Suprapubic skin (tissue), 4 donors: ENCODE results near the gene FKBP11. TPM values are rescaled to one million over a fixed set of nuclear protein-coding genes. Genes with fewer than 3 reads are reported as not detected.

Experiments used
- DNase-seq, 2 donors: peaks; one replicate each; pipeline ENCODE4 v3.0.0-alpha.2; 2019; ENCODE audit warnings: low spot score in 2 of 2
- H3K27ac ChIP-seq: fragments of 200-600 bp; sonication (generic); one replicate; pipeline ENCODE4 v1.5.1; 2019
- H3K27me3 ChIP-seq: fragments of 200-600 bp; sonication (generic); one replicate; pipeline ENCODE4 v1.5.1; 2019
- H3K36me3 ChIP-seq: fragments of 200-600 bp; sonication (generic); one replicate; pipeline ENCODE4 v1.5.1; 2019
- H3K4me1 ChIP-seq: fragments of 200-600 bp; sonication (generic); one replicate; pipeline ENCODE4 v1.5.1; 2019
- H3K4me3 ChIP-seq: fragments of 200-600 bp; sonication (generic); one replicate; pipeline ENCODE4 v1.5.1; 2019; ENCODE audit warnings: mild to moderate bottlenecking
- H3K9me3 ChIP-seq: fragments of 200-600 bp; sonication (generic); one replicate; pipeline ENCODE4 v1.5.1; 2019
- EP300 ChIP-seq: sonication (generic); formaldehyde crosslinking; IDR thresholded peaks from one replicate; pipeline ENCODE4 v1.6.1; 2017; ENCODE audit warnings: antibody characterized with exemption
- POLR2A ChIP-seq, 2 donors: fragments of 450-650 bp; IDR thresholded peaks; one replicate each; pipeline ENCODE4 v1.6.1; 2017; ENCODE audit warnings: antibody characterized with exemption in 2 of 2, mild to moderate bottlenecking in 2 of 2, moderate library complexity in 2 of 2
- POLR2AphosphoS5 ChIP-seq, 3 donors: sonication (generic); formaldehyde crosslinking; IDR thresholded peaks; one replicate each; pipeline ENCODE4 v1.6.1; 2017; ENCODE audit warnings: antibody characterized with exemption in 3 of 3
- WGBS: methylation state at CpG from one replicate; pipeline ENCODE4 v1.1.5; 2018; 5-methylcytosine and 5-hydroxymethylcytosine counted together
- total RNA-seq, 4 donors: library from RNA; depleted of rRNA; stranded (reverse); fragments of >200 nt; gene quantifications; one replicate each; pipeline ENCODE4 v1.1.0, GENCODE V29; 2016
- TF ChIP-seq, protein P1 (sequence below), 2 donors: fragments of 200-600 bp in 1 of 2; fragments of 450-650 bp in 1 of 2; sonication (generic) in 1 of 2; IDR thresholded peaks; one replicate each; pipeline ENCODE4 v1.5.1; 2016 to 2019; ENCODE audit warnings: antibody characterized with exemption in 2 of 2, mild to moderate bottlenecking in 1 of 2, moderate library complexity in 1 of 2

The FKBP11 gene
- total RNA-seq, 4 donors from 2014 or later, result 8.9 to 18.9 (median 15.3) TPM

DNA sequence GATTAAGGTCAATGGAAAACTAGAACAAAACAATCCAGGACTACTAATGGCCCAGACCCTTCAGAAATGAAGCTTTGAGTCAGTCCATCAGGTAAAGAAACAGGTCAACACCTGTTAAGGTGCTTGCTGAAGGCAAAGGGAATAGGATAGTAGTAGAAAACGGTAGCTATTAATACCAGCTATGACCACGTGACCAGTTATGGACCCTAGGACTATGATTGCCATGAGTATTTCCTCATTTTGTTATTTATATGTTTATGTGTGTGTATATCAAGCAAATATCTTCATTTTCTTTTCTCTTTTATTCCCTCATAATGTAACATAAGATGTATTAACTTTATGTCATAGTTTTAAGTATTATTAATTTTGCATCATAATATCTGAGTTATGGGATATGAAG, 25.6 kb downstream of the FKBP11 start:
- Histone ChIP-seq H3K27ac (no peak overlapping the region), H3K4me1 (peaks cover 11% of the 10 kb centered on the region), H3K9me3 (no peaks in the 10 kb centered on the region), H3K4me3 (no peak overlapping the region), H3K27me3 (no peaks in the 10 kb centered on the region), H3K36me3 (no peaks in the 10 kb centered on the region)
- DNase-seq, result no peak
- TF ChIP-seq EP300 (no peak), POLR2AphosphoS5 (IDR thresholded peaks at IDR 0.05) (no peak), POLR2A (IDR thresholded peaks at IDR 0.05) (no peak)
- TF ChIP-seq, protein P1, sequence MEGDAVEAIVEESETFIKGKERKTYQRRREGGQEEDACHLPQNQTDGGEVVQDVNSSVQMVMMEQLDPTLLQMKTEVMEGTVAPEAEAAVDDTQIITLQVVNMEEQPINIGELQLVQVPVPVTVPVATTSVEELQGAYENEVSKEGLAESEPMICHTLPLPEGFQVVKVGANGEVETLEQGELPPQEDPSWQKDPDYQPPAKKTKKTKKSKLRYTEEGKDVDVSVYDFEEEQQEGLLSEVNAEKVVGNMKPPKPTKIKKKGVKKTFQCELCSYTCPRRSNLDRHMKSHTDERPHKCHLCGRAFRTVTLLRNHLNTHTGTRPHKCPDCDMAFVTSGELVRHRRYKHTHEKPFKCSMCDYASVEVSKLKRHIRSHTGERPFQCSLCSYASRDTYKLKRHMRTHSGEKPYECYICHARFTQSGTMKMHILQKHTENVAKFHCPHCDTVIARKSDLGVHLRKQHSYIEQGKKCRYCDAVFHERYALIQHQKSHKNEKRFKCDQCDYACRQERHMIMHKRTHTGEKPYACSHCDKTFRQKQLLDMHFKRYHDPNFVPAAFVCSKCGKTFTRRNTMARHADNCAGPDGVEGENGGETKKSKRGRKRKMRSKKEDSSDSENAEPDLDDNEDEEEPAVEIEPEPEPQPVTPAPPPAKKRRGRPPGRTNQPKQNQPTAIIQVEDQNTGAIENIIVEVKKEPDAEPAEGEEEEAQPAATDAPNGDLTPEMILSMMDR (IDR thresholded peaks at IDR 0.05), result no peak
- WGBS, result 75% methylated on average over 2 of the region's 2 CpGs

DNA sequence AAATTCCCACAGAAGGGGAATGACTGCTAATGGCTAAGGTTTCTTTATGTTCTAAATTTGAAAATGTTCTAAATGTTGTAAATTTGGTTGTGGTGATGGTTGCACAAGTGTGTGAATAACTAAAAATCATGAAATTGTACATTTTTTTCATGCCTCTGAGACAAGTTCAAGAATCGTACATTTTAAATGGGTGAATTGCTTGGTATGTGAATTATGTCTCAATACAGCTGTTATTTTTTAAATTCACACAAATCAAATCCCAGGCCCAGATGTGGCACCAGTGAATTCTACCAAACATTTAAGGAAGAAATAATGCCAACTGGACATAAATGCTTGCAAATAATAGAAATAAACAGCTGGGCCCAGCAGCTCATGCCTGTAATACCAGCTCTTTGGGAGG, 31.0 kb downstream of the FKBP11 start:
- H3K27me3 ChIP-seq, result peaks cover 7% of the 10 kb centered on the region
- H3K4me1 ChIP-seq, result peaks cover 9% of the 10 kb centered on the region
- 54% methylated on average over 1 of the region's 1 CpG for WGBS
- H3K4me3 ChIP-seq, result no peak overlapping the region
- TF ChIP-seq POLR2AphosphoS5 (IDR thresholded peaks at IDR 0.05), result no peak
- no peak for TF ChIP-seq EP300
- TF ChIP-seq POLR2A (IDR thresholded peaks at IDR 0.05), result no peak
- TF ChIP-seq, protein P1 (IDR thresholded peaks at IDR 0.05), result no peak
- H3K27ac ChIP-seq, result no peak overlapping the region
- H3K36me3 ChIP-seq, result no peaks in the 10 kb centered on the region
- H3K9me3 ChIP-seq, result no peaks in the 10 kb centered on the region
- DNase-seq, result no peak

DNA sequence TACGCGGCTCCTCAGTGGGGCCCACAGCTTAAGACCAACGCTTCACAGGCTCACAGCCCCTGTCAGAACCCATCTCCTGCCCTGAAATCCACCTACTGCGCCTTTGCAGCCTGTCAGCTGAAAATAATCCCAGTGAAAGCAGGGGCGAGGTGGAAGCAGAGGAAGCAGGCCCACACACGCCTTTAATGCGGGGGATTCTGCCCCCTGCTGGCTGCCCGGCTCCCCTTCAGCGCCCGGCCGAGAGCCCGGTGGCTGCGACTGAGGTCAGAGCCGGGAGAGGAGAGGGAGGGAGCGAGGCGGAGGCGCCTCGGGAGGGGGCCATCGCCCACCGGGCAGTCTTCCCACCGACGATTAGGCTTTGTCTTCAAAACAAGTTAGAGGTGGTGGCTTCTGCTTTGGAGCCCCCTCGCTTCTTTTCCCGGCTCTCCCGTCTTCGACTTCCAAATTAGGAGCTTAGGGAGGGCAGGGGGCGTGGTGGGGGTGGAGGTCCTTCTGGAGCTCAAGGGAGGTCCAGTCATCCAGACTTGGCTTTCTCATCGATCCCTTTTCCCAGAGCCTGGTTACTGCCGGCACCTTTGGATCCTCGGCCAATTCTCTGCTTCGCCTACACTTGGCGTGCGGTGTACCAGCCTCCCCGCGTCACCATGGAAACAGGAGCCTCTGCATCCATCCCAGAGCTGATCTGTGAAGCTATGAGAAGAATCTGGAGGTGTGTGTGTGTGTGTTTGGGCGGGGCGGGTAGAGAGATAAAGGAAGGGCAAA, 34.5 kb downstream of the FKBP11 start:
- no peak overlapping the region for H3K27ac ChIP-seq
- H3K9me3 ChIP-seq, result no peaks in the 10 kb centered on the region
- 7% methylated on average over 28 of the region's 37 CpGs for WGBS
- peak overlapping the region; percentile 32 for H3K4me3 ChIP-seq
- H3K4me1 ChIP-seq, result peaks cover 9% of the 10 kb centered on the region
- peaks cover 7% of the 10 kb centered on the region for H3K27me3 ChIP-seq
- DNase-seq, result peak; percentile 79 to 85
- H3K36me3 ChIP-seq, result no peaks in the 10 kb centered on the region
- TF ChIP-seq, protein P1 (IDR thresholded peaks at IDR 0.05), result peak; percentile 65 to 90
- TF ChIP-seq EP300 (no peak), POLR2AphosphoS5 (IDR thresholded peaks at IDR 0.05) (no peak)

DNA sequence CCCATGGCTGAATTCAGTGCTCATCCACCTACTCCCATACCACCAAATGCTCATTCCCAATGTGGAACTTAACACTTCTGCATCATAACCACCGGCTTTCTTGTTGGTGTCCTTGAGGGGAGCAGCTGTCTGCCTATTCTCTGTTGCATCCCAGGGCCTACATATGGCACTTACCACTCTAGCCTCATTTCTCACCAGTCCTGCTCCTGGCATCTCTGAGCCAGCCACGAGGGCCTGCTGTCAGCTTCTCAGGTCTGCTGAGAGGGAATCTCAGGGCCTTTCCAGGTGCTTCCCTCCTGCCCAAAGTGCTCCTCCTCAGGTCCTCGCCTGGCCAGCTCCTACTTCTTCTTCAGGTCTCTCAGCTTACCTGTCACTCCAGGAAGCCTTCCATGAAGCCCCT, 35.6 kb downstream of the FKBP11 start:
- Histone ChIP-seq H3K4me1 (peaks cover 9% of the 10 kb centered on the region), H3K9me3 (no peaks in the 10 kb centered on the region), H3K27ac (no peak overlapping the region), H3K4me3 (no peak overlapping the region), H3K27me3 (peaks cover 7% of the 10 kb centered on the region), H3K36me3 (no peaks in the 10 kb centered on the region)
- TF ChIP-seq EP300 (no peak), POLR2AphosphoS5 (IDR thresholded peaks at IDR 0.05) (no peak), POLR2A (IDR thresholded peaks at IDR 0.05) (no peak)
- TF ChIP-seq, protein P1 (IDR thresholded peaks at IDR 0.05), result no peak
- no peak for DNase-seq
- WGBS, result 73% methylated on average over 3 of the region's 3 CpGs

DNA sequence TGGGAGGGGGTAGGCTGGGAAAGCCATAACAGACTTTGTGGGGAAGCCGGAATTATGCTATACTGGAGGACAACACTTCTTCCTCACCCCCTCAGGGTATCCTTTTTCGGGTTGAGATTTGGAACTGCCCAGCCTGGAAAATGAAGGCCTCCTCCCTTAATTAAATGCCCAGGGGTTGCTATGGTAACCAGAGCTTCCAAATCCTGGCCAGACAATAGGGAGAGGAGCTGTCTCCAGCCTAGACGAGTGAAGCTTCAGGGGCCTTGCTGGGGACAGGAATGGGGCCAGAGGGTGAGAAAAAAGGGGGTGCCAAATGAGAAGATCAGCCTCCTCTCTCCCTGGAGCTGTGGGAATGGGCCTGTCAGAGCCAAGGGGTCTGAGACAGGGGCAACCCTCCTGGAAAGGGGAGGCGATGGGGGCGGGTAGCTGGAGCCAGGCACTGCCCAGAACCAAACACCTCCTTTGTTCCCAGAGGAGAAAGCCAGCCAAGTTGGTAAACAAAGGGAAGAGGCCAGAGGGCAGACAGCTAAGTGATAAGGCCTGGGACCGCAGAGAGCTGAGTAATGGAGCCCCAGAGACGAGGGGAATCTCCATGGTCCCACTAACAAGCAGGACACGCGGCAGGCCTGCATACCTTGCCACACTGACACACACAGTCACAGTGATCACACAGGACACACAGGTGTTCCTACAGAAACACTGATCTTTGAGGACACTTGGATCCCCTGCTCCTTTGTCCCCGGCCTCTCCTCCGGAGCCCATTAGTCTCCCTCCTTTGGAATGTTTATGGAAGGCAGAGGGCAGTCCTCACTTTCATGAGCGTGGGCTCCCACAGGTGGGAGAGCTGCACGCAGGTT, 41.8 kb downstream of the FKBP11 start:
- Histone ChIP-seq H3K27me3 (peaks cover 20% of the 10 kb centered on the region), H3K4me3 (no peak overlapping the region), H3K27ac (no peak overlapping the region), H3K9me3 (no peaks in the 10 kb centered on the region), H3K4me1 (peaks cover 8% of the 10 kb centered on the region), H3K36me3 (no peaks in the 10 kb centered on the region)
- no peak for TF ChIP-seq POLR2A (IDR thresholded peaks at IDR 0.05)
- DNase-seq, result no peak
- 70% methylated on average over 13 of the region's 13 CpGs for WGBS
